HG02870 (cell line): ENCODE data around the gene OARD1.

Source experiments
- ATAC-seq: cut with Tn5 transposase; IDR thresholded peaks from one replicate; pipeline ENCODE4 v1.9.1; 2021; ENCODE audit warnings: mild to moderate bottlenecking, moderate library complexity; ENCODE audit not compliant: unreplicated experiment

The OARD1 gene

DNA sequence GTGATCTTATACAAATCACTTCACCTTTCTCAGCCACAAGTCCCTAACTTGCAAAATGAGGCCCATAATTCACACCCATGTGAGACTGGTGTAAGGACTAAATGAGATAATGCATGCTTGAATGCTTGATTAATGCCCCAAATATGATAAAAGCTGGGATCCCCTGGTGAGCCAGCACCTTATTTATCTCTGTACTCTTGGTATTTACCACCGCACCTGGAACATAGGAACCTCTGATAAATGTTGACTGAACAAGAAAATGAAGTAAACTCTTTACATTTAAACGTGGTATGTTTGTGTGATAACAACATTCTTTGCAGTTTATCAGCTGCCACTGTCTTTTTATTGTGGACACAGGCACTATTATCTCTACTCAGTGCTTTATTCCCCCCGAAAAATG, 21.6 kb downstream of the OARD1 start:
- no peak for ATAC-seq

DNA sequence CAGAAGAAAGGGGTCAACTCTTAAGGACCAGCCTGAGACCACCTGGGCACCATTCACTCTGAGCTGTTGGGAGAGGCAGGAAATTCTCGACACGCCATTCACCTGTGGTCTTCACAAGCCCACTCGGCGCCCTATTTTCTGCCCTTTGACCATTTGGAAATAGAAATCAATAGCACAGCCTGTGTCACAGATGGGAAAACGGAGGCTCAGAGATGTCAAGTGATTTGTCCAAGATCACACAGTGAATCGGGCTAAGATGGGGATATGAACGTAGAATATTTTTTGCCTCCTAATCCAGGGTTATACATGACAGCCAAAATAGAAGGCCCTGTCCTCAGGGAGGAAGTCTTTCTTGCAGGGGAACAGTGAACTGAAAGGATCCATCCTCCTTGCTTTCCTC, 22.2 kb downstream of the OARD1 start:
- no peak for ATAC-seq

DNA sequence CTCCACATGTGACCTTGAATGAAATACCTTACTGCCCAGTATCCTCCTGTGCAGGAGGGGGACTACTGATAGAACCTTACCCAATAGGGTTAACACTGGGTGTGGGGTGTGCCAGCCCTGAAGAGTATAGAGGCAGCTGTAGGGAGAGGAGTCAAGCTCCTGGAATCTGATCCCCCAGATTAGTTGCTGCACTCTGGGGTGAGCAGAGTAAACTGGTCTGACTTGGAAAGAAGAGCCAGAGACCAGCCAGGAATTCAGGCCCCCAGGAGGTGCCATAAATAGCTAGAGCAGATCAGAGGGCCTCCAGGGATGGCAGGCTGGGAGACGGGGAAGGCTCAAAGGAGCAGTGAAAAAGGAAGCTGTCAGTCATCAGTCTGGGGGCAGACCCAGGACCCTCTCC, 22.6 kb downstream of the OARD1 start:
- ATAC-seq = no peak

DNA sequence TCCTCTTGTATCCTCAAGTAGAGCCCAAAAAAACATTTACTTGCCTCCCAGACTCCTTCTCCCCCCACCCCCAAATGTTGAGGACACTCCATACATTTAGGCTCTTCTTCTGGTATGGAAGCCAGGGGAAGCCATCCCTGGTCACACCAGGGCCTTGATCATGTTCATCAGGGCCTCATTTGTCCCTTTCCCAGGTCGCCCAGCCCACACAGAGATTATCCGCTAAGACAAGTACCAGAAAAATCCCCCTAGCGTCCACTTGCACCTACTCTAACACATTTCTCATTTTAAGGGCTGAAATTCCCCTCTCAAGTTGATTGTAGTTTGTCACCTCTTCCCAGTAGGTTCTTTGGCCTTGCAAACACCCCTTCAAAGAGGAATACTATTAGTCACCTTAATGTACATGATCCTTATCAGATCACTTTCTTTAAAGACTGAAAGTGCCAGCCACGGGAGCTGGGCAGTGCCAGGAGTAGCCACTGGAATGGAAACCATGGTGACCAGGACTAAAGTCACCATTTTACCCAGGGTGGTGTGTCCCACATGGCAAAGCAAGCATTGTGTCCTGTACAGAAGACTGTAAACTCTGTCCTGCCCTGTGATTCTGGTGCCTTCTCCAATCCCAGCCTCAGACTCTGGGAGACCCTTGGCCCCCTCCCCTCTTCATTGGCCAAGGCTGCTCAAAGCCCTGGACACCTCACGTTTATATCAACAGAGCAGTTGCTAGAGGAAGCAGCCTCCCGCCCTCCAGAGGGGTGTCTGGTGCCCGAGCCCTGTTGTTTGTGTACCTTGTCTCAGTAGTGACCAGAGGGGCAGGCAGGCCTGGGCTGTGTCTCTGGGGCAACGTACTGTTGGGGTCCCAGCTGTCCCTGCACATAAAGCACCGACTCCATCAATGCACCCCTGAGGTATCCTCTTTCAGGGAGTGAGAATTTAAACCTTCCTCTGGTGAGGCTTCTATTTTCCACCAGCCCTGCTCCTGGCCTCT, 24.1 kb downstream of the OARD1 start:
- no peak for ATAC-seq

DNA sequence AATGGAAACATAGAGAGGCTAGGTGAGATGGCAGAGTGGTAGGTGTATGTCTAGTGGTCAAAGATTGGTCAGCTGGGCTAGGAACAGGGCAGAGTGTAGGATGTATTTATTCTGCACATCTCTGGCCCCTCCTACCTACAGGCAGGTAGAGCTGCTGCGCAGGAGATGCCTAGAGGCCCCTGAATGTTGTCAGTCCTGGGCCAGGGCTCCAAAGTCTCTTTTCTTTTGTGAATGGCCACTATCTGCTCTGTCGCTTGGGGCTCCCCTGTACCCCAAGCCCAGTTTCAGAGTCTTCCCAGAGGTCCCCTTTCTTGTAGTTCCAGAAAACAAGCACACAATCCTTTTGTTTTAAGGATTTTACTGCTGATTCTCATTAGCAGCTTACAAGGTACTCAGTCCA, 24.9 kb downstream of the OARD1 start:
- ATAC-seq = no peak

DNA sequence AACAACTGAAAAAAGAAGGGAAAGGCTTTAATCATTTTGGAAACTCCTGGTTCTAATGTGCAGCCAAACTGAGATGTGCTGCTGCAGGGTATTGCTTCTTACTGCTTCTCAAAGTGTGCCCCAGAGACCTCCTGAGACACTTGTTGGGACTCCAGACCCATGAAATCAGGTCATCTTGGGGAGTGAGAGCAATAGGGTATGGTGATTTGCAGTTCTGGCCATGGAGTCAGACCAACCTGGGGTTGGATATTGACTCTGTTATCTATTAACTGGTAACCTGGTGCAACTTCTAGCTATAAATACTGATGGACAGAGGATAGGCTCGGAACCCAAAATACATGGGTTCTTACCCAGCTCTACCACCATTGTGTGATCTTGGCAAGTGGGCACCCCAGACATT, 26.1 kb downstream of the OARD1 start:
- no peak for ATAC-seq

DNA sequence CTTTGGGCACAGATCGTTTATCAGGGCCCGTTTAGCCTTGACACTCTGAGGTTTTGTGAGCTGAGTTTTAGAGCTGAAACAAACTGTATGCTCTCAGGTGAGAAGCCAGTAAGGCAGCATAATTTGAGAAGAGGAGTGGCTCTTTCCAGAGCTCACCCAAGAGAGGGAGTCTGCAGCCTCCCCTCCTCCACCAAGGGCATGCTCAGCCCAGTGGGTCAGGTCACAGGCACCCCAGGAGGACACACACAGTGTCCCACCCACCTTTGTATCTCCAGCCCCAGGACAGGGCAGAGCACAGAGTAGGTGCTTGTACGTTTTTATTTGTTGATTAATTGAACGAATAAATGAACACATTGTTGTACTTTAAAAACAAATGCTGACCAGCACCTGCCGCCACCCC, 26.5 kb downstream of the OARD1 start:
- ATAC-seq = no peak

DNA sequence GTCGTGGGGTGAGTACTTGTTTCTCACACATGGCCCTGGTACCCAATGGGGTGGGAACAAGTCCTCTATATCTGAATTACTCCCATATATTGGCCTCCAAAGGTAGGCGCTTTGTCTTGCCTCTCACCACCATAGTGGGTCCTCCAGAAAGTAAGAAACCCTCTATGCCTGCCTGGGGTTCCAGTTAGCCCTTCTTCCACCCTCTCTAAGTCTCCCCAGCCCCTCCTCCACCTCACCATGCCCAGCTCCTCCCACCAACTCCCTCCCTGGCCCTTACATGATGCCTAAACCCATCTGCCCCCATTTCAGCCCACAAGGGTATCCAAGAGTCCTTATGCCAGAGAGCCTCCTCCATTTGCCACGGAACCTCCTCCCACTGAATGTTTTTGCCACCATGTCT, 29.0 kb downstream of the OARD1 start:
- ATAC-seq = no peak

DNA sequence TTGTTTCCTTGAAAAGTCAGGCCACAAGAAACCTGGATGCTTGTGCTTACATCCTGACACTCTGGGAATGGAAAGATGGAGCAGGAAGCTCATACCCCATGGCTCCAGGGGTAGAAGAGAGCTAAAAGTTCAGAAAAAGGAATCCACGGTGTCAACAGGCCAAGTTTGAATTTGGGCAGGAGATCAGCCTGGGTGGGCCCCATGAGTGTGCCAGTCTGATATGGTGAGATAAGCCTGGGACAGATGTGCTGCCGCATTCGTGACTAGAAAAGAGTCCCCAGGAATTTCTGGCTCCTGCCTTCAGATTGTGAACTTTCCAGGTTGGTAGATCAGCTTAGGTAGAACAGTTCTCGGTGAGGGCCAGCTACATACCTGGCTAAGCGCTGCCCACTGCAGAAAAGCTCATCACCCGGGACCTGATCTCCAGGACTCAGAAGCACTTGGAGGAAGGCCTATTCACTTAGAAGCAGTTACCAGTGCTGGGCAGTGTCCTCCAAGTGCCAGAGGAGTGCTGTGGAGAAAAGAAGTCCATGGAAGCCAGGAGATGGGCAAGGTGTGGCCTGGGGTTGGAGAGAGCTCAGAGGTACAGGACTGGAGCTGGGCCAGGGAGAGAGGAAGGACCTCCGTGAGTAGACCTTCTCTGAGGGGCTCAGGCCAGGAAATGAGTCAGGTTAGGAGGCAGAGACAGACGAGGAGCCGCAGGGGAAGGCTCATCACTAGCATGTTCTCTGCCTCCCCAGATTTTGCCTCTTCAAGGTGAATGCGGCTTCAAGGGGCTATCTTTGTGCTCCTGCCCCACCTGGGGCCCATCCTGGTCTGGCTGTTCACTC, 29.7 kb downstream of the OARD1 start, which contains the start of gene TSPO2:
Gene TSPO2 (plus strand): TSS at position 242 of the 830 bp plus-strand sequence. CDS start 519 bp downstream, at position 761.
- ATAC-seq = no peak

DNA sequence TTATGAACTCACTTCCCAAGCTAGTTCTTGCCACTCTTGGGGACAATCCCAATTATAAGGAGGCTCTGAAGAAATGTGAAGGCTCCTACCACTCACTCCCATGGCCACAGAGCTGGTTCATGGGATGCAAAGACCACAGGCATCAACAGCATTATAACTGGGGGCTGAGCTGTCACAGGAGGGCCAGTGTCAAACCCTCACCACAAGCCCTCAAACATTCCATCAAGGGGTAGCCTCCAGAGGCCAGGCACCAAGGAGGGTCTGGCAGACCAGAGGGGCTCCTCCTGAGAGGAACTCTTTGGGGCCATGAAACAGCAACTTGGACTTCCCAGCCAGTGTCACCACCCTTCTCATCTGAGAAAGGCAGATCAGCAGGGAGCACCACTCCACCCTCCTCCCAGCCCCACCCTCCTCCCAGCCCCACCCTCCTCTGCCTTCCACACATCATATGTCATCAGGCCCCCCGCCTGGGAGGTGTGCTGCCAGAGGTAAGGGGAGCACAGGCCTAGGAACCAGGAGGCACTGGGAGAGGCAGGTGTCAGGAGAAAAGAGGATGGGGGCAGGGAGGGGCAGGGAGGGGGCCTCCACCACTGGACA, 31.1 kb downstream of the OARD1 start:
- no peak for ATAC-seq

DNA sequence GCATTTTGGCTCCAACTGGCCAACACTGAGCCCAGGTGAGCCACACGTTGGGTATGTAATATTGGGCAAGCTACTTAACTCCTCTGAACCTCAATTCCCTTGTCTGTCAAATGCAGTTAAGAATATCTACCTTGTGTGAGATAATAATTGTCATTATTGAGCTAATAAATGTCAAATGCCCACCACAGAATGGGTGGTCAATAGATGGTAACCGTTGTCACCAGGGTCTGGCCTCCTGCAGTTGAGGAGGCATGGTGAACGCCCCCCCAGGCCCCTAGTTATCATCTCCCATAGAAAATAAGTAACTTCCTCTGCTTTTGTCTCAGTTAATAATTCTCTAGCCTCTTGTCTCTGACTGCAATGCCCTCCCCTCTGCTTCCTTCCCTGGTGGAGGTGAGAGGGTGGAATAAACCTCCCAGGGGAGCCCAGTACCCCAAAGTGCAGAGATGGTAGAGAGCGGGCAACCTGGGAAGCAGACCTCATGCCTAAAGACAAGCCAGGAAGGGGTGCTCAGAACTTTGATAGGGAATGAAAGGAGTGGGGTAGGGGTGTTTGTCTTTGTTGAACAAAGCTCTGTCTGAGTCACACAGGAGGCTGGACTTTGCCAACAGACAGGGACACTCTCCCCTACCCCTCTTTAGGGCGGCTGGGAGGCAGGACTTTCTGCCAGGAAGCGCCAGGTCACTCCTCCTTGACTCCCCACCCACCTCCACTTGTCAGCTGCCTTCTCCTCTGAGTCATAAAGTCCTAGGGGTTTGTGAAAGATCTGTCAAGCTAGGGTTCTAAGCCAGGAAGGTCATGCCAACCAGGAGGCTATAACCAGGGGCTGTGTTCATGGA, 31.8 kb downstream of the OARD1 start:
- ATAC-seq = no peak

DNA sequence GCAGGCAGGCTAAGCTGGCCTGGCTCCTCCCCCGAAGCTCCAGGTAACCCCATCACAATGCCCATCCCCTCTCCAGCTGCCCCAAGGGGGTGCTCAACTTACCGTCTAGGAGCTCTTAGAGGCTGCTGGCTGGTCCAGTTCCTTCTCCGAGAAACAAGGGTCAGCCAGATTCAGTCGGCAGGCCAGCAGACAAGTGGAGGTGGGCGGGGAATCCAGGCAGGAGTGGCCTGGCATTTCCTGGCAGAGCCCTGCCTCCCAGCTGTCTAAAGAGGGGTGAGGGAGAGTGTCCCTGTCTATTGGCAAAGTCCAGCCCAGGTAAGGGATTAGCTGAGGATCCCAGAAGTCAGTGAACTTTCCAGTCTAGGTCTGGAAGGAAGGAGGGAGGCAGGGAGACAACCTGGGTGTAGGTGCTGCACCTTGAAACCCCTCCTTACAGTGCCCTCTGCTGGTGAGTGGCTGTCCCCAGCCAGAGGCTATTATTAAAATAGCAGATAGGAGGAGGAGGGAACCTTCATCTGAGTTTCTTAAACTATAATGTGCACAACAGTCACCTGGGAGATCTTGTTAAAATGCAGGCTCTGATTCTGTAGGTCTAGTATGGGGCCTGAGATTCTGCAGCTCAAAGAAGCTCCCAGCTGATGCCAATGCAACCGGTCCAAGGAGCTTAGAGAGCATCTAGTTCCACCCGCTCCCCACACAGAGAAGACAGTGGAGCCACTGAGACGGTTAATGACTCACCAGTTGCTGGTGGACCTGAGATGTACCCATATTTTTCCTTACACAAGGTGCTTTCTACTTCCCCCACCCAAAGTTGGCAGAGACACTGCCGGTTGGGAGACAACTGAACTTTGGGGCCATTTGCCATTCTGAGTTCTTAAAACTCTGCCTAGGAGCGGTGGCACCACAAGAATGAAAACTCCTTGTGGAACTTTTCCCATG, 32.8 kb downstream of the OARD1 start, which contains the start of gene UNC5CL:
Gene UNC5CL (minus strand): TSS at position 162 of the 939 bp plus-strand sequence. CDS start 4,147 bp downstream, outside the sequence.
- ATAC-seq = no peak

DNA sequence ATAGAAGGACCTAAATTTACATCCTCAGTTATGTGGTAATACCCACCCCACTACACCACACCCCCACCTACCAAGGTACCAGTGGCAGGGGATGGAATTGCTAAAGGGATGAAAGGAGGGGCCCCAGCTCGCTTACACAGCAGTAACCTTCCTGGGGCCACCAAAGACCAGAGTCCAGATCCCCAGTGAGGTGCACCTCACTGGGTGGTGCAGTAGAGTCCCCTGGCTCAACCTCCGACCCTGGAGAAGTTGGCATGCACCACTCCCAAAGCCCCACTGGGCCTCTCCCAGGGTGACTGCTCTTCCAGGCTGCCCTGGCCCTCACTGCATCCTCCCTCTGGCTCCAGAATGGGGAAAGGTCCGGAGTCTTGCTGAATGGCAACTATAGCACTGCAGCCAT, 34.0 kb downstream of the OARD1 start:
- ATAC-seq = no peak

DNA sequence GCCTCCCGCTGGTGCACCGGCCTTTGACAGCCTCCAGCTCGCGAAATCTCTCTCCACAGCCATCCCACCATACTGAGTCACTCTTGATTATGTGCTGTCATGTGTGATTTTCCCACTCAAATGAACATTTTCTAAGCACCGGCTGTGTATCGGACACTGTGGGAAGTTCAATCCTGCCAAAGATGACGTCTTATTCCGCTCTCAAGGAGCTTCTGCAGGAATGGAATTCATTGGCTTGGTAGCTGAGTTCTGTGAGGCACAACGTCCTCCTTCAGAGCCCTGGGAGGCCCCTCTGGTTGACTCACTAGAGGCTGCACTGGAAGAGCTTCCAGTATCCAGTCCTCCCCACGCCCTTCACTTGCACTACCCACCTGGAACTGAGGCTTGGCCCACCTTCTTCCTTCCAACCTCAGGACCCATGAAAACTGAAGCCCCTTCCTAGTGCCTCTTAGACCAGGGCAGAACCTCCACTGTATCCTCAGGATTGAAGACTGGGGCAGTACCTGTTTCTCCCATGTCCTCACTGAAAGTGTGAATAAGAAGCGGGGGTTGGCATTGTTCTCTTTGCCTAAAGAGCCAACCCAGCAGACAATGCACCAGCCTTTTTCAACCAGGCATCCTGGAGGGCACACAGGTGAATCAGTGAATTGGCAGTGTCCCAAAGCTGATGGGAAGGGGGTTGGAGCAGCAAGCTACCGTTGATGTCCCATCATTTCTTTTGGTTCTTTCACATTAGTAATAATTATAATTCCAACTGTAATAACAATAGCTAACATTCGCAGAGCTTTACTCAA, 34.9 kb downstream of the OARD1 start:
- no peak for ATAC-seq

DNA sequence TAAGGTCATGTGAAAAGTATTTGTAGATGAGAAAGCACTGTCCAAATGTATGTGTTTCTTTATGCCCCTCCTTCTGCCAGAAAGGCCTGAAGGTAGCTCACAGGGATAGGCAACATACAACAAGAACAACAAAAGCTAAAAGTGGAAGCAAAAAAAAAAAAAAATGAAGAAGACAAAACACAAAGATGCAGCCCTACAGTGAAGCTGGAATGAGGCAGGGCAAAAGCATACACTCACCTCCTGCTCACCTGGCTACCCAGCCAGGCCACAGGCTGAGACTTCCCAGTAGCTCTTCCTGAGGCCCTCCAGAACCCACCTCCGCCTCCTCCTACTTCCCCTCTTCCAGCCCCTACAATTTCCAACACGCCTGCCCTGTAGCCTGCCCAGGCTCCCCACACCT, 35.6 kb downstream of the OARD1 start:
- no peak for ATAC-seq

DNA sequence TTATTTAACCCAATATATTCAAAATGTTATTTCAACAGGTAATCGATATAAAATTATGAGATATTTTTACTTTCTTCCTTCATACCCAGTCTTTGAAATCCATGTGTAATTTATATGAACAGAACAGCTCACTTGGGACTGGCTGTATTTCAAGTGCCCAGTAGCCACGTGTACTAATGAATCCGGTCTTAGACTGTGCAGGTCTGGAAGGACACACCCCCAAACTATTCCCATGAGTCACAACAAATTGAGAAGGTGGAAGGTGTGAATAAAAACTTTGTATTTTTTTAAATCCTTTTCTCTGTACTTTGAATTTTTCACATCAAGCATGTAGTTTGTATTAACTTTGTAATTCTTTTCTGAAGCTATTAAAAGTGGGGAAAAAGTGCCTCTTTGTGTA, 36.0 kb downstream of the OARD1 start:
- no peak for ATAC-seq

DNA sequence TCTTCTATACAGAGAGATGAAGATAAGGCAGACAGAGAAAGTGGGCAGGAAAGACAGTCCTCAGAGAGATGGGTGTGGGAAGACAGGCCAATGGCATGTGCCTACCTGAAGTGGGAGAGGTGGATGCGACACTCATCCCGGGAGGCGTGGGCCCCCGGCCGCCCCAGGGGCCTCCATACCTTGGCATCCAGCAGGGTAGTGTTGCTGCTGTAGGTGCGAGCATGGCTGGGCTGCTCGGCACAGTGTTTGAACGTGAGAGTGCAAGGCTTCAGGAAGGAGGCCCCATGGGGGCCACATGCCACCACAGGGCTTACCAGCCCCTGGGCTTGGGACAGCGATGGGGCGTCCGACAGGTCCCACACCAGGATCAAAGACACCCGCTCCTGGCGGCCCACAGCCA, 38.4 kb downstream of the OARD1 start:
- no peak for ATAC-seq

DNA sequence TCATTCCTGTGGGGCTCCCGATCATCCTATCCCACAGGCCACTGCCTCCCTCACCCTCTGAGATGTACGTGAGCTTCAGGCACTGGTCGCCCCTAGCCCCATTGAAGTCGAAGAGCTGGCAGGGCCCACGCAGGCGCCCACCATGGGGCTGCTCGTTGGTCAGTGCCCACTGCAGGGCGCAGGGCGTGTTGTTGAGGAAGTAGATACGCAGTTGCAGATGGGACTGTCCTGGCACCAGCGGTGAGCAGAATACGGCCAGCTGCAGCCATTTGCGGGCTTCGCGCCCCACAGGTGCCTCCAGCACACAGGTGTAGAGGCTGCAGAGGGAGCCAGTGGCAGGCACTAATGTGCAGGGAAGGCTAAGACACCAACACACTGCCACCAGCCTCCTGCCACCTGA, 39.3 kb downstream of the OARD1 start:
- ATAC-seq = no peak
